Measurements from ENCODE around the gene CFLAR. TPM values are rescaled to one million over a fixed set of nuclear protein-coding genes. Genes with fewer than 3 reads are reported as not detected.

Gene CFLAR
- total RNA-seq (100 to 1,000 TPM; 221 to 223 TPM), total RNA-seq (352 to 409 reads per million in 2 donors)

GRCh38 chr2:201116115-201116958 is at the start of gene CFLAR:
CFLAR (plus strand) TSS chr2:201116164; CDS start chr2:201129866, 13,702 bp downstream.
- Mint-ChIP-seq H3K4me1 (peaks cover 51% of the 10 kb centered on the region), H3K27me3 (no peaks in the 10 kb centered on the region), H3K4me3 (peak within 1 kb of the TSS; percentile 99), H3K27ac (peak within 1 kb of the TSS; percentile 100), H3K36me3 (ENCODE audit: low read depth) (peaks cover 9% of the 10 kb centered on the region)
- H3K9me3 ChIP-seq (ENCODE audit: control insufficient read depth, low read length, poor library complexity, severe bottlenecking) = no peaks in the 10 kb centered on the region
- peak; percentile 49 for ATAC-seq
- DNase-seq = peak; percentile 66 to 76 (median 72)

GRCh38 chr2:201070948-201071478 is 45.0 kb upstream of the CFLAR start:
- Mint-ChIP-seq H3K27ac (peak overlapping the region; percentile 99), H3K36me3 (ENCODE audit: low read depth) (peaks cover 6% of the 10 kb centered on the region), H3K27me3 (no peaks in the 10 kb centered on the region), H3K4me3 (peak overlapping the region; percentile 100), H3K4me1 (peaks cover 43% of the 10 kb centered on the region)
- H3K9me3 ChIP-seq (ENCODE audit: control insufficient read depth, low read length, poor library complexity, severe bottlenecking) = no peaks in the 10 kb centered on the region
- DNase-seq (peak in 1 of 3 donors; percentile 51), ATAC-seq (peak; percentile 38)

- peak within 1 kb of the TSS; percentile 99 for H3K27ac Mint-ChIP-seq
- no peaks in the 10 kb centered on the region for H3K27me3 Mint-ChIP-seq
- DNase-seq (peak; percentile 84 to 89 (median 87)), ATAC-seq (peak; percentile 94)
- H3K9me3 ChIP-seq (ENCODE audit: control insufficient read depth, low read length, poor library complexity, severe bottlenecking) = no peaks in the 10 kb centered on the region
- H3K36me3 Mint-ChIP-seq (ENCODE audit: low read depth) = peaks cover 6% of the 10 kb centered on the region
- peaks cover 40% of the 10 kb centered on the region for H3K4me1 Mint-ChIP-seq
- peak within 1 kb of the TSS; percentile 100 for H3K4me3 Mint-ChIP-seq
These were observed 44.3 kb upstream of the CFLAR start, which contains the start of the genes HYCC2 and NDUFB3 for GRCh38 chr2:201071479-201072200. HYCC2 (minus strand) TSS chr2:201071671; CDS start chr2:201024009, 47,662 bp downstream. NDUFB3 (plus strand) TSS chr2:201072001; CDS start chr2:201078883, 6,882 bp downstream.

GRCh38 chr2:201072201-201072530 is 43.8 kb upstream of the CFLAR start:
- H3K4me1 Mint-ChIP-seq = peaks cover 38% of the 10 kb centered on the region
- H3K36me3 Mint-ChIP-seq (ENCODE audit: low read depth) = peaks cover 6% of the 10 kb centered on the region
- H3K27ac Mint-ChIP-seq = peak overlapping the region; percentile 99
- H3K9me3 ChIP-seq (ENCODE audit: control insufficient read depth, low read length, poor library complexity, severe bottlenecking) = no peaks in the 10 kb centered on the region
- DNase-seq (no peak), ATAC-seq (peak; percentile 1)
- H3K4me3 Mint-ChIP-seq = peak overlapping the region; percentile 100
- H3K27me3 Mint-ChIP-seq = no peaks in the 10 kb centered on the region

GRCh38 chr2:201073071-201073470 is 42.9 kb upstream of the CFLAR start:
- H3K27ac Mint-ChIP-seq = peak overlapping the region; percentile 67
- H3K27me3 Mint-ChIP-seq = no peaks in the 10 kb centered on the region
- H3K4me1 Mint-ChIP-seq = peaks cover 36% of the 10 kb centered on the region
- no peak for ATAC-seq
- no peak for DNase-seq
- H3K36me3 Mint-ChIP-seq (ENCODE audit: low read depth) = peaks cover 6% of the 10 kb centered on the region
- H3K4me3 Mint-ChIP-seq = peak overlapping the region; percentile 100
- no peaks in the 10 kb centered on the region for H3K9me3 ChIP-seq (ENCODE audit: control insufficient read depth, low read length, poor library complexity, severe bottlenecking)

- Mint-ChIP-seq H3K36me3 (ENCODE audit: low read depth) (peaks cover 6% of the 10 kb centered on the region), H3K4me3 (no peak overlapping the region), H3K4me1 (peaks cover 25% of the 10 kb centered on the region), H3K27me3 (no peaks in the 10 kb centered on the region), H3K27ac (peak overlapping the region; percentile 32)
- ATAC-seq (no peak), DNase-seq (no peak)
- H3K9me3 ChIP-seq (ENCODE audit: control insufficient read depth, low read length, poor library complexity, severe bottlenecking) = no peaks in the 10 kb centered on the region
These were observed 41.0 kb upstream of the CFLAR start for GRCh38 chr2:201074996-201075395.

GRCh38 chr2:201084863-201085262 is 31.1 kb upstream of the CFLAR start:
- no peak for DNase-seq
- H3K27me3 Mint-ChIP-seq = no peaks in the 10 kb centered on the region
- H3K36me3 Mint-ChIP-seq (ENCODE audit: low read depth) = peaks cover 2% of the 10 kb centered on the region
- no peak for ATAC-seq
- H3K9me3 ChIP-seq (ENCODE audit: control insufficient read depth, low read length, poor library complexity, severe bottlenecking) = no peaks in the 10 kb centered on the region
- no peak overlapping the region for H3K27ac Mint-ChIP-seq
- H3K4me3 Mint-ChIP-seq = no peak overlapping the region
- H3K4me1 Mint-ChIP-seq = peaks cover 2% of the 10 kb centered on the region

- H3K9me3 ChIP-seq (ENCODE audit: control insufficient read depth, low read length, poor library complexity, severe bottlenecking) = no peaks in the 10 kb centered on the region
- H3K4me3 Mint-ChIP-seq = no peak overlapping the region
- ATAC-seq (no peak), DNase-seq (no peak)
- no peak overlapping the region for H3K27ac Mint-ChIP-seq
- H3K4me1 Mint-ChIP-seq = peaks cover 4% of the 10 kb centered on the region
- H3K27me3 Mint-ChIP-seq = no peaks in the 10 kb centered on the region
- peaks cover 4% of the 10 kb centered on the region for H3K36me3 Mint-ChIP-seq (ENCODE audit: low read depth)
These were observed 25.4 kb upstream of the CFLAR start for GRCh38 chr2:201090574-201090973.

GRCh38 chr2:201093573-201093972 is 22.4 kb upstream of the CFLAR start:
- no peak for ATAC-seq

GRCh38 chr2:201100497-201100896 is 15.5 kb upstream of the CFLAR start:
- Mint-ChIP-seq H3K4me1 (no peaks in the 10 kb centered on the region), H3K36me3 (ENCODE audit: low read depth) (no peaks in the 10 kb centered on the region), H3K27me3 (no peaks in the 10 kb centered on the region), H3K27ac (no peak overlapping the region), H3K4me3 (no peak overlapping the region)
- DNase-seq = no peak
- no peaks in the 10 kb centered on the region for H3K9me3 ChIP-seq (ENCODE audit: control insufficient read depth, low read length, poor library complexity, severe bottlenecking)
- no peak for ATAC-seq

More at GRCh38 chr2:201093573-201093972, 22.4 kb upstream of the CFLAR start:
- no peak overlapping the region for H3K27ac Mint-ChIP-seq
- peaks cover 2% of the 10 kb centered on the region for H3K36me3 Mint-ChIP-seq (ENCODE audit: low read depth)
- no peak for DNase-seq
- H3K4me1 Mint-ChIP-seq = peaks cover 4% of the 10 kb centered on the region
- H3K9me3 ChIP-seq (ENCODE audit: control insufficient read depth, low read length, poor library complexity, severe bottlenecking) = no peaks in the 10 kb centered on the region
- no peaks in the 10 kb centered on the region for H3K27me3 Mint-ChIP-seq
- no peak overlapping the region for H3K4me3 Mint-ChIP-seq

GRCh38 chr2:201105759-201106158 is 10.2 kb upstream of the CFLAR start:
- Mint-ChIP-seq H3K27ac (no peak overlapping the region), H3K27me3 (no peaks in the 10 kb centered on the region), H3K36me3 (ENCODE audit: low read depth) (no peaks in the 10 kb centered on the region), H3K4me1 (no peaks in the 10 kb centered on the region), H3K4me3 (no peak overlapping the region)
- ATAC-seq (no peak), DNase-seq (no peak)
- no peaks in the 10 kb centered on the region for H3K9me3 ChIP-seq (ENCODE audit: control insufficient read depth, low read length, poor library complexity, severe bottlenecking)

- H3K27me3 Mint-ChIP-seq = no peaks in the 10 kb centered on the region
- peaks cover 3% of the 10 kb centered on the region for H3K4me1 Mint-ChIP-seq
- no peak overlapping the region for H3K27ac Mint-ChIP-seq
- no peak for ATAC-seq
- H3K9me3 ChIP-seq (ENCODE audit: control insufficient read depth, low read length, poor library complexity, severe bottlenecking) = no peaks in the 10 kb centered on the region
- no peak for DNase-seq
- no peak overlapping the region for H3K4me3 Mint-ChIP-seq
- H3K36me3 Mint-ChIP-seq (ENCODE audit: low read depth) = no peaks in the 10 kb centered on the region
These were observed 8.3 kb upstream of the CFLAR start for GRCh38 chr2:201107624-201108023.

GRCh38 chr2:201108341-201108740 is 7.6 kb upstream of the CFLAR start:
- ATAC-seq (no peak), DNase-seq (no peak)
- H3K36me3 Mint-ChIP-seq (ENCODE audit: low read depth) = no peaks in the 10 kb centered on the region
- no peak overlapping the region for H3K4me3 Mint-ChIP-seq
- H3K4me1 Mint-ChIP-seq = peaks cover 4% of the 10 kb centered on the region
- H3K27ac Mint-ChIP-seq = no peak overlapping the region
- no peaks in the 10 kb centered on the region for H3K27me3 Mint-ChIP-seq
- H3K9me3 ChIP-seq (ENCODE audit: control insufficient read depth, low read length, poor library complexity, severe bottlenecking) = no peaks in the 10 kb centered on the region

Data from T-helper 17 cell (primary cell).